ENCODE measurements around the gene MGAT4C. TPM values are rescaled to one million over a fixed set of nuclear protein-coding genes. Genes with fewer than 3 reads are reported as not detected.

The MGAT4C gene
- total and polyA plus RNA-seq, 8 donors: 0.06 to 0.92 (median 0.31) TPM

- intact Hi-C loops (cut with DNase I): no loop called here
- WGBS, 2 donors: 43 to 56% methylated on average over 2 of the region's 2 CpGs
These were observed 39.6 kb downstream of the MGAT4C start for GRCh38 chr12:86216591-86216990.

GRCh38 chr12:86213012-86213411, 43.2 kb downstream of the MGAT4C start:
- Histone ChIP-seq H3K36me3 (no peaks in the 10 kb centered on the region), H3K9me3 (no peaks in the 10 kb centered on the region), H3K27me3 (no peaks in the 10 kb centered on the region), H3K27ac (no peak overlapping the region), H3K4me3 (no peak overlapping the region), H3K4me1 (no peaks in the 10 kb centered on the region)
- FAIRE-seq (no peak), ATAC-seq (no peak), DNase-seq (no peak)
- intact Hi-C loops (cut with DNase I): no loop called here
- 67 to 83% methylated on average over 2 of the region's 2 CpGs for WGBS, 2 donors
- TF ChIP-seq CTCF (IDR thresholded peaks at IDR 0.05): no peak

More at GRCh38 chr12:86216591-86216990, 39.6 kb downstream of the MGAT4C start:
- Histone ChIP-seq H3K27me3 (no peaks in the 10 kb centered on the region), H3K9me3 (no peaks in the 10 kb centered on the region), H3K27ac (no peak overlapping the region), H3K4me1 (no peaks in the 10 kb centered on the region), H3K4me3 (no peak overlapping the region), H3K36me3 (no peaks in the 10 kb centered on the region)
- no peak for TF ChIP-seq CTCF (IDR thresholded peaks at IDR 0.05)
- ATAC-seq: no peak
- DNase-seq: no peak
- FAIRE-seq: no peak

- DNase-seq (no peak), ATAC-seq (no peak), FAIRE-seq (no peak)
- Histone ChIP-seq H3K27me3 (no peaks in the 10 kb centered on the region), H3K9me3 (no peaks in the 10 kb centered on the region), H3K4me3 (no peak overlapping the region), H3K36me3 (no peaks in the 10 kb centered on the region), H3K4me1 (no peaks in the 10 kb centered on the region), H3K27ac (no peak overlapping the region)
- intact Hi-C loops (cut with DNase I): no loop called here
- TF ChIP-seq CTCF (IDR thresholded peaks at IDR 0.05): no peak
- WGBS, 2 donors: 44 to 67% methylated on average over 4 of the region's 4 CpGs
These were observed 57.3 kb downstream of the MGAT4C start for GRCh38 chr12:86198696-86199444.

GRCh38 chr12:86196465-86196864, 59.7 kb downstream of the MGAT4C start:
- no peak for ATAC-seq
- Histone ChIP-seq H3K27ac (no peak overlapping the region), H3K4me3 (no peak overlapping the region), H3K36me3 (no peaks in the 10 kb centered on the region), H3K4me1 (no peaks in the 10 kb centered on the region), H3K9me3 (no peaks in the 10 kb centered on the region), H3K27me3 (no peaks in the 10 kb centered on the region)
- no peak for DNase-seq
- FAIRE-seq: no peak
- 51 to 67% methylated on average over 1 of the region's 1 CpG for WGBS, 2 donors
- intact Hi-C loops (cut with DNase I): no loop called here
- no peak for TF ChIP-seq CTCF (IDR thresholded peaks at IDR 0.05)

- no peaks in the 10 kb centered on the region for H3K4me1 ChIP-seq
- no peak for TF ChIP-seq CTCF (IDR thresholded peaks at IDR 0.05)
- H3K27me3 ChIP-seq: no peaks in the 10 kb centered on the region
- ATAC-seq (no peak), DNase-seq (no peak), FAIRE-seq (no peak)
- no peaks in the 10 kb centered on the region for H3K36me3 ChIP-seq
- H3K4me3 ChIP-seq: no peak overlapping the region
- H3K9me3 ChIP-seq: no peaks in the 10 kb centered on the region
- no peak overlapping the region for H3K27ac ChIP-seq
- 61 to 71% methylated on average over 2 of the region's 2 CpGs for WGBS, 2 donors
- intact Hi-C loops (cut with DNase I): no loop called here
These were observed 61.5 kb downstream of the MGAT4C start for GRCh38 chr12:86194721-86195120.
